ENCODE results near the gene COMT.
A peak's percentile ranks its signal among the peaks of the same experiment; 100 is the strongest.

Gene COMT

GRCh38 chr22:19936513-19936912 lies 5.1 kb upstream of the COMT start:
- no peak overlapping the region for H3K4me3 ChIP-seq (ENCODE audit: low read depth, low read length)
- no peak for TF ChIP-seq CTCF (IDR thresholded peaks at IDR 0.05; ENCODE audit: low read depth, low read length)
- DNase-seq (ENCODE audit: low read depth, low spot score) = no peak
- in situ Hi-C loops (cut with HindIII; ENCODE audit: low sequenced_read_pairs) = no loop called here

GRCh38 chr22:19937616-19938473 lies 3.7 kb upstream of the COMT start:
- DNase-seq (ENCODE audit: low read depth, low spot score) = no peak
- in situ Hi-C loops (cut with HindIII; ENCODE audit: low sequenced_read_pairs) = no loop called here

GRCh38 chr22:19940536-19941364 lies 822 bp upstream of the COMT start:
- no peak for TF ChIP-seq CTCF (IDR thresholded peaks at IDR 0.05; ENCODE audit: low read depth, low read length)
- H3K4me3 ChIP-seq (ENCODE audit: low read depth, low read length) = peak overlapping the region; percentile 83
- in situ Hi-C loops (cut with HindIII; ENCODE audit: low sequenced_read_pairs) = no loop called here
- DNase-seq (ENCODE audit: low read depth, low spot score) = no peak

More at GRCh38 chr22:19937616-19938473, 3.7 kb upstream of the COMT start:
- H3K4me3 ChIP-seq (ENCODE audit: low read depth, low read length) = no peak overlapping the region
- no peak for TF ChIP-seq CTCF (IDR thresholded peaks at IDR 0.05; ENCODE audit: low read depth, low read length)

- H3K4me3 ChIP-seq (ENCODE audit: low read depth, low read length) = peak overlapping the region; percentile 83
- no peak for TF ChIP-seq CTCF (IDR thresholded peaks at IDR 0.05; ENCODE audit: low read depth, low read length)
- in situ Hi-C loops (cut with HindIII; ENCODE audit: low sequenced_read_pairs) = no loop called here
- peak; percentile 81 for DNase-seq (ENCODE audit: low read depth, low spot score)
Observed at GRCh38 chr22:19942157-19943081, 847 bp downstream of the COMT start.

- peak; percentile 90 for DNase-seq (ENCODE audit: low read depth, low spot score)
- H3K4me3 ChIP-seq (ENCODE audit: low read depth, low read length) = peak overlapping the region; percentile 83
- in situ Hi-C loops (cut with HindIII; ENCODE audit: low sequenced_read_pairs) = no loop called here
- TF ChIP-seq CTCF (IDR thresholded peaks at IDR 0.05; ENCODE audit: low read depth, low read length) = no peak
Observed at GRCh38 chr22:19943082-19944026, 1.8 kb downstream of the COMT start.

Measured in astrocyte of the spinal cord (primary cell).